Measurements from ENCODE around the gene AMOTL2.

DNA sequence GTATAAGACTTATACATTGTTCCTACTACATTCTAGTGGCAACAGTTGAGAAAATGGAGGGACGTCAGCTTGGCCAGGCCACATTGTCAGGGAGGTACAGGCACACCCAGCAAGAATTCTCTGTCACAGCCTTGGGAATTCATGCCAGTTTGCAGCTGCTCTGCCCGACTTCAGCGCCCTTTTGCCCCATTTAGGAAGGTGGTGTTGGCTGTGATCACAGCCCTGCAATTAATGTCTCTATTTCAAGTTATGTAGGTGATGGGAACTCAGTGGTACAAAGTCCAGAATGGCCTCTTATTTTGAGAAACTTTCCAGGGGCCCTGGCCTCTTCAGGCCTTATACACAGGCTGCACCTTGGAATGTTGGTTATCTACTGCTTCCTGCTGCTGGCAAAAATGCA lies 26.7 kb downstream of the AMOTL2 start:
- TF ChIP-seq FOXJ3 (CRISPR knock-in tag; IDR thresholded peaks at IDR 0.05; ENCODE audit: borderline replicate concordance) = no peak
- TF ChIP-seq, protein P1, sequence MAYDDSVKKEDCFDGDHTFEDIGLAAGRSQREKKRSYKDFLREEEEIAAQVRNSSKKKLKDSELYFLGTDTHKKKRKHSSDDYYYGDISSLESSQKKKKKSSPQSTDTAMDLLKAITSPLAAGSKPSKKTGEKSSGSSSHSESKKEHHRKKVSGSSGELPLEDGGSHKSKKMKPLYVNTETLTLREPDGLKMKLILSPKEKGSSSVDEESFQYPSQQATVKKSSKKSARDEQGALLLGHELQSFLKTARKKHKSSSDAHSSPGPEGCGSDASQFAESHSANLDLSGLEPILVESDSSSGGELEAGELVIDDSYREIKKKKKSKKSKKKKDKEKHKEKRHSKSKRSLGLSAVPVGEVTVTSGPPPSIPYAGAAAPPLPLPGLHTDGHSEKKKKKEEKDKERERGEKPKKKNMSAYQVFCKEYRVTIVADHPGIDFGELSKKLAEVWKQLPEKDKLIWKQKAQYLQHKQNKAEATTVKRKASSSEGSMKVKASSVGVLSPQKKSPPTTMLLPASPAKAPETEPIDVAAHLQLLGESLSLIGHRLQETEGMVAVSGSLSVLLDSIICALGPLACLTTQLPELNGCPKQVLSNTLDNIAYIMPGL (CRISPR knock-in tag; IDR thresholded peaks at IDR 0.05) = no peak
- TF ChIP-seq ZNF138 (CRISPR knock-in tag; conservative IDR thresholded peaks at IDR 0.05) = no peak
- TF ChIP-seq NFE2L1 (CRISPR knock-in tag; IDR thresholded peaks at IDR 0.05) = no peak

Measured in WTC11 (cell line).